ENCODE measurements around the gene VOPP1.

- TF ChIP-seq CTCF (CRISPR knock-in tag; IDR thresholded peaks at IDR 0.05) (no peak), NFIC (IDR thresholded peaks at IDR 0.05; ENCODE audit: low read length) (no peak)
Observed at GRCh38 chr7:55537458-55537990, 34.8 kb downstream of the VOPP1 start.

Measured in HepG2 (cell line).